B cell (primary cell): ENCODE measurements around the gene POGZ.

Source experiments
- CTCF ChIP-seq: fragments of 200-600 bp; IDR thresholded peaks from one replicate; pipeline ENCODE4 v1.8.0; 2022; ENCODE audit warnings: antibody characterized with exemption, mild to moderate bottlenecking
- EZH2 ChIP-seq: IDR thresholded peaks from 2 replicates; pipeline ENCODE4 v1.6.1; 2012; ENCODE audit warnings: borderline replicate concordance, low read depth, mild to moderate bottlenecking, moderate library complexity, low read length; ENCODE audit not compliant: insufficient read depth, poor library complexity, severe bottlenecking

GRCh38 chr1:151479462-151479861 lies 20.2 kb upstream of the POGZ start:
- TF ChIP-seq CTCF (no peak), EZH2 (no peak)
